A549 (cell line): ENCODE results near the gene ALPK3. TPM values are rescaled to one million over a fixed set of nuclear protein-coding genes. Genes with fewer than 3 reads are reported as not detected.

Experiments used
- ATAC-seq, 2 experiments: fragments of 200-7000 bp in 1 of 2; fragments of >200 bp in 1 of 2; cut with Nextera tagmentation in 1 of 2; cut with Tn5 transposase in 1 of 2; 3 replicates each; pipeline versions ENCODE4 v1.8.0 to v1.9.1; 2018 to 2020; ENCODE audit warnings: mild to moderate bottlenecking in 1 of 2, moderate library complexity in 1 of 2
- CTCF ChIA-PET: fragments of 300-600 bp; sonication (Branson Sonifier 250); formaldehyde crosslinking; extraction: SDS; loops from one replicate; lab custom pipeline; 2021; ENCODE audit warnings: antibody characterized with exemption, inconsistent platforms; lab: Yijun Ruan, JAX
- POLR2A ChIA-PET: fragments of 350-600 bp; formaldehyde crosslinking; extraction: SDS; loops from one replicate; lab custom pipeline; 2021; ENCODE audit warnings: antibody characterized with exemption, inconsistent platforms; lab: Yijun Ruan, JAX
- DNase-seq, 2 experiments: peaks; one replicate each; pipeline versions ENCODE4 v3.0.0 to v3.0.0-alpha.2; 2011 to 2016; ENCODE audit warnings: low read depth in 1 of 2, low spot score in 1 of 2
- FAIRE-seq: peaks from 2 replicates; lab custom pipeline; 2011; peaks lifted over from hg19 to GRCh38; lab: Jason Lieb, UNC
- H3K27ac ChIP-seq, 2 experiments: fragments of >200 bp; sonication (Bioruptor Twin); formaldehyde crosslinking; 3 replicates each; pipeline ENCODE4 v1.5.1; 2016 to 2017
- H3K4me1 ChIP-seq: fragments of >200 bp; sonication (Bioruptor Twin); formaldehyde crosslinking; 3 replicates; pipeline ENCODE4 v1.6.1; 2016
- H3K4me2 ChIP-seq: fragments of >200 bp; sonication (Bioruptor Twin); formaldehyde crosslinking; 3 replicates; pipeline ENCODE4 v1.6.1; 2016
- H3K4me3 ChIP-seq: fragments of >200 bp; sonication (Bioruptor Twin); formaldehyde crosslinking; 3 replicates; pipeline ENCODE4 v1.5.1; 2016
- H3K9me3 ChIP-seq: fragments of >200 bp; sonication (Bioruptor Twin); formaldehyde crosslinking; 3 replicates; pipeline ENCODE4 v1.6.1; 2016
- ATOH8 ChIP-seq: fragments of 250-450 bp; sonication (Bioruptor Pico); IDR thresholded peaks from 2 replicates; pipeline ENCODE4 v1.5.0; 2020; ENCODE audit warnings: low read depth, mild to moderate bottlenecking, moderate library complexity
- CHD2 ChIP-seq: fragments of 150-350 bp; IDR thresholded peaks from 2 replicates; pipeline ENCODE4 v1.6.1; 2014; ENCODE audit warnings: low read length; ENCODE audit not compliant: partially characterized antibody
- ELK1 ChIP-seq: fragments of 150-350 bp; IDR thresholded peaks from 2 replicates; pipeline ENCODE4 v1.6.1; 2014; ENCODE audit warnings: low read depth, mild to moderate bottlenecking, low read length
- FOSB ChIP-seq: fragments of 250-450 bp; sonication (Bioruptor Pico); IDR thresholded peaks from 2 replicates; pipeline ENCODE4 v1.5.0; 2020; ENCODE audit warnings: mild to moderate bottlenecking, moderate library complexity
- FOXS1 ChIP-seq: fragments of 250-450 bp; sonication (Bioruptor Pico); IDR thresholded peaks from 2 replicates; pipeline ENCODE4 v1.5.0; 2020; ENCODE audit warnings: mild to moderate bottlenecking, moderate library complexity
- HEYL ChIP-seq: fragments of 250-450 bp; sonication (Bioruptor Pico); IDR thresholded peaks from 2 replicates; pipeline ENCODE4 v1.8.0; 2021; ENCODE audit warnings: mild to moderate bottlenecking, moderate library complexity
- JUN ChIP-seq, 2 experiments: fragments of >200 bp; sonication (Bioruptor Twin); formaldehyde crosslinking; IDR thresholded peaks; 2 replicates in 1 of 2; 3 replicates in 1 of 2; pipeline ENCODE4 v1.6.1; 2016 to 2017
- JUNB ChIP-seq: fragments of >200 bp; sonication (Bioruptor Twin); formaldehyde crosslinking; IDR thresholded peaks from 2 replicates; pipeline ENCODE4 v1.6.1; 2016
- KDM1A ChIP-seq: fragments of 200-600 bp; sonication (generic); IDR thresholded peaks from 2 replicates; pipeline ENCODE4 v1.6.1; 2016; ENCODE audit warnings: low read depth, mild to moderate bottlenecking
- MAFK ChIP-seq: fragments of 450-650 bp; IDR thresholded peaks from 2 replicates; pipeline ENCODE4 v1.6.1; 2014; ENCODE audit not compliant: partially characterized antibody
- MYC ChIP-seq: IDR thresholded peaks from 2 replicates; pipeline ENCODE4 v1.6.1; 2012; ENCODE audit warnings: mild to moderate bottlenecking, inconsistent platforms, low read length, improper control_type of control experiment, borderline replicate concordance
- RAD21 ChIP-seq, 2 experiments: fragments of >200 bp in 1 of 2; sonication (Bioruptor Twin) in 1 of 2; formaldehyde crosslinking in 1 of 2; IDR thresholded peaks in 1 of 2; conservative IDR thresholded peaks in 1 of 2; 2 replicates in 1 of 2; 3 replicates in 1 of 2; pipeline ENCODE4 v1.6.1; 2012 to 2018; ENCODE audit warnings: inconsistent platforms in 1 of 2
- RARB ChIP-seq: fragments of 250-450 bp; sonication (Bioruptor Pico); IDR thresholded peaks from 2 replicates; pipeline ENCODE4 v1.8.0; 2021; ENCODE audit warnings: mild to moderate bottlenecking, moderate library complexity
- RCOR1 ChIP-seq: fragments of 150-350 bp; IDR thresholded peaks from 2 replicates; pipeline ENCODE4 v1.6.1; 2014; ENCODE audit warnings: antibody characterized with exemption, low read length, low read depth
- SREBF2 ChIP-seq: fragments of 450-650 bp; IDR thresholded peaks from 2 replicates; pipeline ENCODE4 v1.6.1; 2014; ENCODE audit warnings: mild to moderate bottlenecking, moderate library complexity
- TFCP2L1 ChIP-seq: fragments of 250-450 bp; sonication (Bioruptor Pico); IDR thresholded peaks from 2 replicates; pipeline ENCODE4 v1.5.0; 2021; ENCODE audit warnings: mild to moderate bottlenecking
- TP53 ChIP-seq: fragments of 250-450 bp; sonication (Bioruptor Pico); IDR thresholded peaks from 2 replicates; pipeline ENCODE4 v1.5.0; 2021; ENCODE audit warnings: mild to moderate bottlenecking, moderate library complexity
- ZC3H11A ChIP-seq: fragments of 450-650 bp; IDR thresholded peaks from 2 replicates; pipeline ENCODE4 v1.6.1; 2014; ENCODE audit warnings: antibody characterized with exemption, mild to moderate bottlenecking
- ZFP36 ChIP-seq: fragments of 450-650 bp; IDR thresholded peaks from 2 replicates; pipeline ENCODE4 v1.6.1; 2014; ENCODE audit warnings: borderline replicate concordance; ENCODE audit not compliant: partially characterized antibody
- WGBS: methylation state at CpG from one replicate; pipeline ENCODE4 v1.1.6; 2017; ENCODE audit errors: missing lambda C conversion rate; 5-methylcytosine and 5-hydroxymethylcytosine counted together
- polyA plus RNA-seq, 4 experiments: library from polyadenylated mRNA; depleted of rRNA in 3 of 4; stranded (reverse); fragments of >200 nt; fragmentation: RNase III in 1 of 4; extraction: RNeasy Plus Mini Kit Qiagen cat#74134 plus additional on column Dnase treatment in 1 of 4; gene quantifications; 2 replicates in 3 of 4; 3 replicates in 1 of 4; pipeline ENCODE4 v1.2.3, GENCODE V29; 2011 to 2017
- TF ChIP-seq, protein P1 (sequence below): fragments of >200 bp; sonication (Bioruptor Twin); formaldehyde crosslinking; IDR thresholded peaks from 3 replicates; pipeline ENCODE4 v1.6.1; 2016

The ALPK3 gene
- polyA plus RNA-seq, 2 of the 4 experiments (the other 2 are of a cell fraction) = 0.26 to 0.30 TPM

DNA sequence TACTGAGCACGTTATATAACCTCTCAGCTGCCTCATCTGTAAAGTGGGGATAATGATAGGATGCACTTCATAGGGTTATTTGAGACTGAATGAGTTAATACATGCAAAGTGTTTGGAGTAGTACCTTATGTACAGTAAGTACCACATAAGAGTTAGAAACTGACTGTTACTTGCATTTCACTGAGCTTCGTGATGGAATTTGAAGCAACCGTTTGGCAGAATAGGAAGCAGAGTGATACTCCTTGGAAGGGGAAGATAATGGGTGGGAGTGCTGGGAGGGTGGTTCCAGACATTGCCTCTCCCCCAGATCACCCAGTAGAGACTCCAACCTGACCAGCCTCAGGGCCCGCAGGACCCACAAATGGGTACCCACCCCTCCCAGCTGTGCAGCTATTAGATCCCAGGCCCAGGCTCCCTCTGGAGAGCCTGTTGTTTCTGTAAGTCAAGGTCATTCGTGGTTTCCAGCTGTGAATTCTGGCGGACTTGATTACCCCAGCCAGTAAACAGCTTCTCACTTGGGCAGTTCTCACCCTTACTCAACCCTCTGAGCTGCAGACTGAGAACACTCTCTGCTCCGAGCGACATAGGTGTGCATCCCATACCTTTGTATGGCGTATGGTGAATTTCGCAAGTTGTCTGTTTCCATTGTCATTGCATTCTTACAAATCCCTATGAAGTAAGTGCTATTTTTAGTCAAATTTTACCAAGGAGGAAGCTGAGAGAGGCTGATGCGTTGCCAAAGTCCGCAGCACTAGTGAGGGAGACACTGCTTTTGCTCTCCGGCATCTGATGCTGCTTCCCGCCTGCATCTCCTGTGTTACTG lies 11.1 kb downstream of the ALPK3 start:
- 79% methylated on average over 14 of the region's 14 CpGs for WGBS
- H3K4me3 ChIP-seq = no peak overlapping the region
- no peak for TF ChIP-seq ZFP36
- TF ChIP-seq ATOH8 = no peak
- TF ChIP-seq RCOR1 = no peak
- TF ChIP-seq TFCP2L1 = no peak
- no peak for TF ChIP-seq TP53 (CRISPR knock-in tag)
- no peak for TF ChIP-seq ZC3H11A
- TF ChIP-seq, protein P1, sequence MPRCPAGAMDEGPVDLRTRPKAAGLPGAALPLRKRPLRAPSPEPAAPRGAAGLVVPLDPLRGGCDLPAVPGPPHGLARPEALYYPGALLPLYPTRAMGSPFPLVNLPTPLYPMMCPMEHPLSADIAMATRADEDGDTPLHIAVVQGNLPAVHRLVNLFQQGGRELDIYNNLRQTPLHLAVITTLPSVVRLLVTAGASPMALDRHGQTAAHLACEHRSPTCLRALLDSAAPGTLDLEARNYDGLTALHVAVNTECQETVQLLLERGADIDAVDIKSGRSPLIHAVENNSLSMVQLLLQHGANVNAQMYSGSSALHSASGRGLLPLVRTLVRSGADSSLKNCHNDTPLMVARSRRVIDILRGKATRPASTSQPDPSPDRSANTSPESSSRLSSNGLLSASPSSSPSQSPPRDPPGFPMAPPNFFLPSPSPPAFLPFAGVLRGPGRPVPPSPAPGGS = no peak
- TF ChIP-seq FOXS1 = no peak
- ChIA-PET CTCF (interaction anchor here (0.8 to 6.5 kb wide), 8 partner anchors 8 to 275 kb away, joined by 3 to 34 read pairs (median 3); partner anchors contain the start of gene ALPK3), POLR2A (interaction anchor here (0.7 to 0.9 kb wide), 2 partner anchors 14 to 112 kb away, joined by 3 to 4 read pairs; no protein-coding TSS in a partner anchor)
- ATAC-seq (no peak), DNase-seq (no peak), FAIRE-seq (no peak)
- no peaks in the 10 kb centered on the region for H3K9me3 ChIP-seq
- peaks cover 16% of the 10 kb centered on the region for H3K4me1 ChIP-seq
- no peak overlapping the region for H3K4me2 ChIP-seq
- H3K27ac ChIP-seq = no peak overlapping the region

GRCh38 chr15:84829428-84829827 lies 12.3 kb downstream of the ALPK3 start:
- TF ChIP-seq JUNB = no peak
- no peak for TF ChIP-seq JUN (IDR thresholded peaks at IDR 0.05)
- TF ChIP-seq RARB (CRISPR knock-in tag) = no peak
- no peak for TF ChIP-seq ZC3H11A
- TF ChIP-seq FOSB (CRISPR knock-in tag) = no peak
- no peak for TF ChIP-seq ELK1
- no peak for TF ChIP-seq TP53 (CRISPR knock-in tag)
- no peak for TF ChIP-seq MAFK
- 90% methylated on average over 8 of the region's 8 CpGs for WGBS
- Histone ChIP-seq H3K4me2 (no peak overlapping the region), H3K27ac (no peak overlapping the region), H3K4me1 (peaks cover 20% of the 10 kb centered on the region), H3K9me3 (no peaks in the 10 kb centered on the region), H3K4me3 (no peak overlapping the region)
- ATAC-seq (no peak), FAIRE-seq (no peak), DNase-seq (no peak)
- CTCF ChIA-PET = interaction anchor here (1.2 to 6.5 kb wide), 4 partner anchors 11 to 100 kb away, joined by 3 to 34 read pairs (median 17); partner anchors contain the start of gene ALPK3
- POLR2A ChIA-PET = no interaction called here

GRCh38 chr15:84830036-84830435 lies 12.9 kb downstream of the ALPK3 start:
- POLR2A ChIA-PET = no interaction called here
- DNase-seq (no peak), FAIRE-seq (no peak), ATAC-seq (no peak)
- 63% methylated on average over 2 of the region's 2 CpGs for WGBS
- H3K4me1 ChIP-seq = peaks cover 20% of the 10 kb centered on the region
- no peak overlapping the region for H3K4me3 ChIP-seq
- H3K9me3 ChIP-seq = no peaks in the 10 kb centered on the region
- CTCF ChIA-PET = interaction anchor here (1.6 to 6.5 kb wide), 3 partner anchors 10 to 99 kb away, joined by 3 to 34 read pairs (median 31); partner anchors contain the start of gene ALPK3
- no peak overlapping the region for H3K27ac ChIP-seq
- no peak overlapping the region for H3K4me2 ChIP-seq
- TF ChIP-seq CHD2 (no peak), SREBF2 (no peak), MYC (no peak), FOXS1 (no peak), ATOH8 (no peak), HEYL (CRISPR knock-in tag) (no peak), KDM1A (no peak), RAD21 (conservative IDR thresholded peaks at IDR 0.05 in 1 of 2, IDR thresholded peaks at IDR 0.05 in 1 of 2) (no peak), ZFP36 (no peak)
